ENCODE results near the gene SHISA9.

DNA sequence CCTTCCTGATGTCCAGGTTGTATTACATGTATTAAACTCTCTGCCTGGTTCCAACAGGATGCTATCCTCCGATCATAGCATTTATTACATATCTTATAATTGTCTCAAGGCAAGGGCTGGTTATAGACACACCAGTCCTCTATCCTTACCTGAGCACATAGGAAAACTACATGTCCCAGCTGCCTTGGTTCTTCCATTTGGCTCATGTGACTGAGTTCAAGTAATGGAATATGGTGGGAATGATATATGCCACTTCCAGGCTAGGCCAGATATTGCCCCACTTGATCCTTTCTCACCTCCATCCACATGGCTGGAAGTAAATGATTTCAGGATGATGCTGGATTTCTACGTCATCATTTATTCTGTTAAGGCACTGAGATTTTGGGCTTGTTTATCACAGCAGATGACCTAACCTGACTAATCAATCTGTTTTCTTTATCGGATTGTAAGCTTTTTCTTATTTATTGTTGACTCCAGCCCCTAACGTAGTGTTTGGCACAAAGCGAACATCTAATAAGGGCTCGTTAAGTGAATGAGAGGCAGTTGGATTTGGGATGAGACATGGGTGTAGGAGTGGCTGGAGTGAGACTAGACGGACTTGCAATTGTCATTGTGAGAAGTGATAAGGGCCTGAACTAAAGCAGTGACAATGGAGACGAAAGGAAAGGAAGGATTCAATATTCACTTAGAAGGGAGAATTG, 8.2 kb upstream of the SHISA9 start:
- TF ChIP-seq, protein P1, sequence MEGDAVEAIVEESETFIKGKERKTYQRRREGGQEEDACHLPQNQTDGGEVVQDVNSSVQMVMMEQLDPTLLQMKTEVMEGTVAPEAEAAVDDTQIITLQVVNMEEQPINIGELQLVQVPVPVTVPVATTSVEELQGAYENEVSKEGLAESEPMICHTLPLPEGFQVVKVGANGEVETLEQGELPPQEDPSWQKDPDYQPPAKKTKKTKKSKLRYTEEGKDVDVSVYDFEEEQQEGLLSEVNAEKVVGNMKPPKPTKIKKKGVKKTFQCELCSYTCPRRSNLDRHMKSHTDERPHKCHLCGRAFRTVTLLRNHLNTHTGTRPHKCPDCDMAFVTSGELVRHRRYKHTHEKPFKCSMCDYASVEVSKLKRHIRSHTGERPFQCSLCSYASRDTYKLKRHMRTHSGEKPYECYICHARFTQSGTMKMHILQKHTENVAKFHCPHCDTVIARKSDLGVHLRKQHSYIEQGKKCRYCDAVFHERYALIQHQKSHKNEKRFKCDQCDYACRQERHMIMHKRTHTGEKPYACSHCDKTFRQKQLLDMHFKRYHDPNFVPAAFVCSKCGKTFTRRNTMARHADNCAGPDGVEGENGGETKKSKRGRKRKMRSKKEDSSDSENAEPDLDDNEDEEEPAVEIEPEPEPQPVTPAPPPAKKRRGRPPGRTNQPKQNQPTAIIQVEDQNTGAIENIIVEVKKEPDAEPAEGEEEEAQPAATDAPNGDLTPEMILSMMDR (conservative IDR thresholded peaks at IDR 0.05; ENCODE audit: low read length) = no peak
- TF ChIP-seq EZH2phosphoT487 (IDR thresholded peaks at IDR 0.05; ENCODE audit: borderline replicate concordance) = no peak

All from Loucy (cell line).